ENCODE results near the gene ZC3H8.

The ZC3H8 gene

GRCh38 chr2:112195167-112195766, 59.6 kb downstream of the ZC3H8 start:
- no peak for DNase-seq (ENCODE audit: low read depth)

GRCh38 chr2:112194482-112194881, 60.4 kb downstream of the ZC3H8 start:
- no peak for DNase-seq (ENCODE audit: low read depth)

GRCh38 chr2:112194028-112194427, 60.8 kb downstream of the ZC3H8 start:
- no peak for DNase-seq (ENCODE audit: low read depth)

GRCh38 chr2:112189001-112189556, 65.8 kb downstream of the ZC3H8 start:
- no peak for DNase-seq (ENCODE audit: low read depth)

GRCh38 chr2:112187805-112188596, 66.8 kb downstream of the ZC3H8 start:
- peak; percentile 69 for DNase-seq (ENCODE audit: low read depth)

- DNase-seq (ENCODE audit: low read depth): no peak
These were observed 67.7 kb downstream of the ZC3H8 start for GRCh38 chr2:112187046-112187715.

GRCh38 chr2:112185131-112185530, 69.7 kb downstream of the ZC3H8 start:
- no peak for DNase-seq (ENCODE audit: low read depth)

GRCh38 chr2:112184121-112184520, 70.7 kb downstream of the ZC3H8 start:
- DNase-seq (ENCODE audit: low read depth): no peak

- DNase-seq (ENCODE audit: low read depth): no peak
These were observed 71.4 kb downstream of the ZC3H8 start for GRCh38 chr2:112183327-112184025.

GRCh38 chr2:112182581-112183034, 72.2 kb downstream of the ZC3H8 start:
- DNase-seq (ENCODE audit: low read depth): peak; percentile 37

- DNase-seq (ENCODE audit: low read depth): peak; percentile 46
These were observed 73.1 kb downstream of the ZC3H8 start for GRCh38 chr2:112181571-112182290.

GRCh38 chr2:112175958-112176573, 78.8 kb downstream of the ZC3H8 start:
- DNase-seq (ENCODE audit: low read depth): no peak

- no peak for DNase-seq (ENCODE audit: low read depth)
These were observed 79.5 kb downstream of the ZC3H8 start for GRCh38 chr2:112175333-112175732.

- no peak for DNase-seq (ENCODE audit: low read depth)
These were observed 80.5 kb downstream of the ZC3H8 start for GRCh38 chr2:112174383-112174782.

- DNase-seq (ENCODE audit: low read depth): no peak
These were observed 81.1 kb downstream of the ZC3H8 start for GRCh38 chr2:112173646-112174319.

- DNase-seq (ENCODE audit: low read depth): no peak
These were observed 84.3 kb downstream of the ZC3H8 start for GRCh38 chr2:112170495-112170894.

GRCh38 chr2:112168422-112169124, 86.3 kb downstream of the ZC3H8 start:
- no peak for DNase-seq (ENCODE audit: low read depth)

- no peak for DNase-seq (ENCODE audit: low read depth)
These were observed 87.9 kb downstream of the ZC3H8 start for GRCh38 chr2:112166806-112167499.

GRCh38 chr2:112165296-112165695, 89.5 kb downstream of the ZC3H8 start:
- DNase-seq (ENCODE audit: low read depth): no peak

Data from T-helper 22 cell (primary cell).